GM19238 (cell line): ENCODE results near the gene B3GALT6.
A peak's percentile ranks its signal among the peaks of the same experiment; 100 is the strongest.

Experiments used
- DNase-seq: peaks from one replicate; pipeline ENCODE4 v3.0.0; 2011; ENCODE audit warnings: low spot score; ENCODE audit not compliant: insufficient read length

The B3GALT6 gene

DNA sequence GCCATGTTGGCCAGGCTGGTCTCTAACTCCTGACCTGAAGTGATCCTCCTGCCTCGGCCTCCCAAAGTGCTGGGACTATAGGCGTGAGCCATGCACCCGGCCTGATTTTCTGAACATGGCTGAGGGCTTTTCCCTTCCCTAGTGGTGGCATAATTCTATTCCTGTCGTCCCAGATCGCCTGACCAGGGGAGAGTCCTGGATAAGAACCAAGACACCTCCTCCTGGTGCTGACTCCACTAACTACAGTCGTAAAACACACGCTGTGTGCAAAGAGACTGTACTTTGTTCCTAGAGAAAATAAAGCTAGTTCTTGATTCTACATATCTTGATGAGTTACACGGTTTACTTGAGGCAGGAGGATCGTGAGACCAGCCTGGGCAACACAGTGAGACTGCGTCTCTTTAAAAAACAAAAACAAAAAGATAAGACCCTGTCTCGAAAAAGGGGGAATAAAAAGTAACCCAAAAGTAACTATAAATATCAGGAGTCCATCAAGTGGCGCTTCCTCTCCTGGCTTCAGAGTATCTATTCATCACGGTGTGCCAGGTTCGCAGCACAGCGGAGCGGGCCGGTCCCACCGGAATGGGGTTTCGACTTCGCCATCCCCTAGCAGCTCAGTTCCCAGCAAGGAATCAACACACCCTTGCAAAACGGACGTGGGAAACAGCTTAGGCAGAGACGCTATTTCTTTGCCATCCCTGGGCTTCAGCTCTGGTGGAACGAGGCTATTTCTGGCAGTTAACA is 1.2 kb upstream of the B3GALT6 start:
- no peak for DNase-seq

DNA sequence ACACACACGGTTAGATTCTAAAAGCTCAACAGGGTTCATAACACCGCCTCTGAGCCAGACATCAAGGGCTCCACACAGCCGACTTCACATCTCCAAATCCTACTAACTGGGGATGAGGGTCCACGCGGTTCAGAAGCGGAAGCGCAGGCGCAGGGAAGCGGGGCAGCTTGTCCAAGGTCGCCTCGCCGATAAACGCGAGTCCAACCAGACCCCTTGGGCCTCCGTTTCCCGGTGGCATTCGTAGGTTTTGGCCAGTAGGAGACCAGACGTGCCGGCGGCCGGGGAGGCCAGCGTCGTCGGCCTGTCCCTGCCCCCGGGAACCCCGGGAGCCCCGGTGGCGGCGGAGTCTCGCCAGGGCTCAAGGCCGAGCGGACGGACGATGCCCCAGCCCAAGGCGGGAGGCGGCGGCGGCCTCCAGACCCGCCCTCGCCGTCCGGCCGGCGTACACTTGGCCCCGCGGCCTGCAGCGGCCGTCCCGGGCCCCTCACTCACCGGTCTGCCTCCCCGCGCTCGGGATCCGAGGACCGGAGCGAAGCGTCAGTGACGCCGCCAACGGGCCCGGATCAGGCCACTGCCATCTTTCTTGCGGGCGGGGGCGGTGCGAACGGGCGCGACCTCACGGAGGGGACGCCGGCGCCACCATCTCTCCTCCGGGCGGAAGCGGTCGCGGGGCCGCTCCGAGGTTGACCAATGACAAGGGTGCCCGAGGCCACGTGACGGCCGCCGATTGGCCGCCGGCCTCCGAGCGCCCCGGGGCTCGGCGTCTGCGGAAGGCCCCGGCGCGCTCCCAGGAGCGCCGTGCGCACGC is 433 bp upstream of the B3GALT6 start, which contains the start of gene SDF4:
Gene SDF4, minus strand, starts transcription at position 602 of the 808 bp plus-strand sequence. CDS start 3,229 bp downstream, outside the sequence.
- DNase-seq, result peak; percentile 100

DNA sequence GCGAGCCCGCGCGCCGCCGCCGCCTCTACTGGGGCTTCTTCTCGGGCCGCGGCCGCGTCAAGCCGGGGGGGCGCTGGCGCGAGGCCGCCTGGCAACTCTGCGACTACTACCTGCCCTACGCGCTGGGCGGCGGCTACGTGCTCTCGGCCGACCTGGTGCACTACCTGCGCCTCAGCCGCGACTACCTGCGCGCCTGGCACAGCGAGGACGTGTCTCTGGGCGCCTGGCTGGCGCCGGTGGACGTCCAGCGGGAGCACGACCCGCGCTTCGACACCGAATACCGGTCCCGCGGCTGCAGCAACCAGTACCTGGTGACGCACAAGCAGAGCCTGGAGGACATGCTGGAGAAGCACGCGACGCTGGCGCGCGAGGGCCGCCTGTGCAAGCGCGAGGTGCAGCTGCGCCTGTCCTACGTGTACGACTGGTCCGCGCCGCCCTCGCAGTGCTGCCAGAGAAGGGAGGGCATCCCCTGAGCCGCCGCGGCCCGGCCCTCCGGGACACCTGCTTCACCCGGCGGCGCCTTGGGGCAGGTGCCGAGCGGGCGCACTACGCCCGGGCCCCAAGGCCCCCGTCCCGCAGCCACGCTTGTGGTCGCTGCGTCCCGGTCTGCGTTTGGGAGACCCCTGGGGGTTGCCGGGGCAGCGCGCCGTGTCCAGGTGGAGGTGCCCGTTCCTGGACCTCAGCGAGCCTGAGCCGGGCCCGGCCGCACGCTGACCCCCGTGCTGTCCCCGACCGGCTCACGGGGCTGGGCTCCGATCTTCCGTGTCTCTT is 944 bp downstream of the B3GALT6 start:
- no peak for DNase-seq

DNA sequence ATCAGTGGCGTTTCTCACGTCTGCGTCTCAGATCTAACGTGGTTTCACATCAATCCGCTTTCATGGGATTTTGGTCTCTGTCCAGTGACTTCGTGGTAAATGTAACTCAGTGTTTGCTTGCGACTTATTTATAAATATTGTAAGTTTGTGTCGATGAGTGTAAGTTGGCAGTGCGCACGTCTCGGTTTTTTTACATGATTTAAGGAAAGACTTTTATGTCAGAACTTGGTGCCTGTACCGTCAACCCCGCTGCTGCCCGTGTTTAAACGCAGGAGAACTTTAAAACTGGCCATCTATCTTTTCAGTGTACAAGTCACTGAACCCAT is 1.5 kb downstream of the B3GALT6 start:
- no peak for DNase-seq

DNA sequence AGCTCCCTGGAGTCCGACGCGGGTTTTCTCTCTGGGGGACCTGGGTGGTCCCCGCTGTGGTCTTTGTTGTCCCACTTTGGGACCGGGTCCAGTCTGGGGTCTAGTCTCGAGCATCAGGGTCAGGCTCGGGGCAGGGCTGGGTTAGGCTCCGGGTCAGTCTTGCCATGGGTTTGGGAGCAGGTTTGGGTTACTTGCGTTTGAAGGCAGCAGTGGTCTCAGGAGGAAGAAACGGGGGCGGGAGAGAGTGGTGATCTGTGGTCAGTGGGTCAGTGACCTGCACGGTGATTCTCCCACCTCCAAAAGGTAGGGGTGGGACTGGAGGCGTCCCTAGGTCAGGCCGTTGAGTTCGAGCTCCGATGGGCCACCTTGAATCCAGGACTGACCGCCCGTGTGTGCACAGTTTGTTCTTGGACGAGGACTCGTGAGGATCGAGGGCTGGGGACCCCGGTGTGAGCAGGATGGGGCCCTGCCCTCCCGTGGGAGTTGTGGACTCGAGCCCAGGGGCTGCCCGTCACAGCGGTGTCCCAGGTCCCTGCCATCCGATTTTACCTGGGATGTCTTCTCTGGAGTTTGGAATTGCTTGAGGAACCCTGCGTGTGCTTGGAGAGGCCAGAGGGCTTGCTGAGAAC is 2.3 kb downstream of the B3GALT6 start:
- DNase-seq, result no peak

DNA sequence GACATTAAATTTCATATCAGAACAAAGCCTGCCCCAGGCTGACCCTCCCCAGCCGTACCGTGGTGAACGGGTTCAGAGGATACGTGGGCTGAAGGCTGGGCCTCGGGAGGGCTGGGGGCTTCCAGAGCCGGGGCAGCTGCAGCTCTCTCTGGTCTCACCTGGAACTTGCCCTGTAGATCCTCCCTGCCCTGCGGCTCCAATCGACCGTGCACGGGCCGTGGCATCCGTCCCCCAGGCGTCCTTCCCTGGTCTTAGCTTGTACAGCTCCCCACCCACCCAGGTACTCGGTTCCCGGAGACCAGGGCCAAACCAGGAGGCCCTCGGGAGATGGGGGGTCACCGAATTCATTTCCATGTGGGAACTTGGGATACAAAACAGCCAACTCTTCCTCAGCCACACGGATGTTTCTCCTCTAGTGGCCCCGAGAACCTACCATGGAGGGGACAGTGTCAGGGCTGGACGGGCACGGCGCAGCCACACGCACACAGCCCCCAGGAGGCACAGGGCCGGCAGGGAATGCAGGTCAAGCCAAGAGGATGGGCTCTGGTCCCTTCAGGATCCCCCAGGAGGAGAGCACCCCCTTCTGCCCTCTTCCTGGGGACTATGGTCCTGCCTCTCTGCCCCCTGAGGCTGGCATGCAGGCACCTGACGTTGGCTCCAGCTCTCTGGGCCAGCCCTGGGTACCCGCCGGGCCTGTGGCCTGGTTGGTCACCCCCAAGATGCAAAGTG is 3.1 kb downstream of the B3GALT6 start:
- DNase-seq, result no peak

DNA sequence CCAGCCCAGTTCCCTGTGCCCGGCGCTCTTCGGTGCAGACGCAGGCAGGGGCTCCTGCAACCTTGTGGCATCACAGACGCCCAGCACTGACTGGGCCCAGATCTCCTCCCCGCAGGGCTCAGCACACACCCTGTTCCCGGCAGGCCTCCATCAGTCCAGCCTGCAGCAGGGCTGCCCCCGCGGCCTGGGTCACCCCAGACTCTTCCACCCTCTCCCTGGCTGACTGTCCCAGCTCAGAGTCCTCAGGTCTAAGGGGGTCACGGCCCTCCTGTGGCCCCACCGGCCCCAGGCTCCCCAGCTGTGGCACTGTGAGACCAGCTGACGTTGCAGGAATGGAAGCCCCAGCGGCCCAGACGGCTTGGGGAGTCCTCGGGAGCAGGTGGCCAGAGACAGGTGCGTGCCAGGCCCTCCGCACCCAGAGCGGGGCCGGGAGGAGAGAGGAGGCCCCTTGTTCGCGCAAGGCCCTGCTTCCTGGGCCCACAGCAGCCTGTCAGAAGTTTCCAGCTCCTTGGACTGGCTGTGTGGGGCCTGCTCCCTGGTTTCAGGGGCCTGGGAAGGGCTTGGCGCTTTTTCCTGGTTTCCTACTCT is 4.2 kb downstream of the B3GALT6 start:
- no peak for DNase-seq

DNA sequence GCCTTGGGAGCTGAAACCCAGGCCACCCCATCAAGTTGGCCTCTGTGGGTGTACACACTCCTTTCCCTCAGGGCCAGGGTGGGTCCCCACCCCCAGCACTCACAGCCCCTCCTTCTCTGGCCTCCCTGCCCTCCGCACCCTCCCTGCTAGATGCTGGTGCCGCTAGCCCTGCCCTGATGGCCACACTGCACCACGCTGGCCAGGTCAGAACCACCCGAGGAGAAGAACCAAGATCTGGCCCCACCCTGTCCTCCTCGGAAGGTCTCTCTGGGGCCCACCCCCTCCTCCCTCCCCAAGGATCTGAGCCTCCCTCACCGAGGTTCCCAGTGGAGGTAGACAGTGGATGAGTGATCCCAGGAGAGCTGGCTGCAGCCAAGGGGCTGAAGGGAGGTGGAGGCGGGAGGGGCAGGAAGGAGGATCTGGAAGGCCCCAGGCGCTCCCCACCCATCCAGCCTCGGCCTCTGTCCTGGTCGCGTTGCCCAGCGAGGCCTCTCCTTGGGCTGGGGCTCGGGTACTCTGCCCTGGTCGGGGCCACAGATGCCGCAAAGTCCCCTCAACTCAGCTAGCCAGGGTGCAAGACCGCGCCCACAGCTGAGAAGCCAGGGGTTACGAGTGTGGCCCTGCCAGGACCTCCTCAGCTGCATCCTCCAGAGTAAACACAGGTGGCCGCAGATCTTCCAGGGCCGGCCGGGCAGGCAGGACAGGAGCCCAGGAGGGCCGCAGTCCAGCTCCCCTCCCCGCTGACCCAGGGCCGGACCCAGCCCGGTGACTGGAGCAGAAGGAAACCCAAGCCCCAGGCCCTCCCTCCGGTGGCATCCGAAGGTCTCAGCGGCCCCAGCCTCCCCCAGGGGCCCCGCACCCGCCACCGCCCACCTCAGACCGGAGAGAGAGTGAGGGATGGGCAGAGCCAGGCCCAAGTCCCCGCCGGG is 5.2 kb downstream of the B3GALT6 start:
- no peak for DNase-seq

DNA sequence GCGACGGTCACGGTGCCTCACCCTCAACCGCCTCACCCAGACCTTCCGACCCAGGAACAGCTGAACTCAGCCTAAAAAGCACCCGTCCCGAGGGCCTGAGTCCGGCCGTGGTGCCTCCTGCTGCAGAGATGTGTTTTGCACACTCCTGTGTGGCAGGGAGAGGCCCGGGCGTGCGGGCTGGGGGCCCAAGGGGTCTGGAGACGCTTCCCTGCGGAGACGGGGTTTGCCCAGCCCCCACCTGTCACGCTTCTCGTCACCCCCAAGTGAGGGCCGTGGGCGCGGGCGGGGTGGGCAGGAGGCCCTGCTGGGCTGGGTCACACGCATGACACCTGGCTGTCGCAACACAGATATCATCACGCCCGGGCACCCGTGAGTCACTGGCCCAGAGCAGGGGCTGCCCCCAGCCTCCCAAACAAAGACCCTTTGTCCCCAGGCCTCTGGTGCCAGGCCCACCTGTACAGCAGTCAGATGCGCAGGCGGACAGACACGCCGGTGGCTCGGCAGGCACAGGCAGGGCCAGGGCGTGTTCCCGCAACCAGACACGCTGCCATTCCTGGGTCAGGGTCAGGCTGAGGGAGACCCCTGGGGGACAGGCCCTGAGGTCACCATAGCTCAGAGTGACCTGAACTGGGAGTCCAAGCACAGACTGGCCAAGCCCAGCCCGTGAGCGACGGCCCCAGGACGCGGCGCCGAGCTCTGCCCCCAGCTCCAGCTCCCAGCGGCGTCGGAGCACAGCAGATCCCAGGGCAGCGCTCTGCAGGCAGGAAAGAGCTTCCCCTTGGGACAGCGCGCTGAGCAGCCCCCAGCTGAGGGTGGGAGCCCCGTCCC is 6.1 kb downstream of the B3GALT6 start:
- DNase-seq, result no peak

DNA sequence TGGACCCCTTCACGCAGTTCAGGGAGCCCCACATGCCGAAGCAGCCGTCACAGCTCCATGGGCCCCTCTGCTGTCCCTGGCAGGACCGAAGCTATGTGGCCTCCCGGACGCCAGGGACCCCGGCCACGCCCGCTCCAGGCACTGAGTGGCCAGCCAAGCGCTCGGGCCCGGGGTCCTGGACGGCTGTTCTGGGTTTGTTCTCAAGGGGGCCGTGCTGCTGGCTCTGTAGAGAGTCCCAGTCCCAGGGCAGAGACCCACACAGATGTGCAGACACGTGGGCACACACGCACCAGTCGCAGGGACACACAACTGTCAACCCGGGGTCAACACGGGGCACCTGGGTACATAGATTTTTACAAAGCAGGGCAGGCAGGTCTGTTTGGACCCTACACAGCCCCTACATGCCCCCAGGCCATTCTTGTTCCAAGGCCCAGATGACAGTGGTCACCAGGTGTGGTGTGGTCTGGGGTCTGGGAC is 6.7 kb downstream of the B3GALT6 start:
- DNase-seq, result no peak

DNA sequence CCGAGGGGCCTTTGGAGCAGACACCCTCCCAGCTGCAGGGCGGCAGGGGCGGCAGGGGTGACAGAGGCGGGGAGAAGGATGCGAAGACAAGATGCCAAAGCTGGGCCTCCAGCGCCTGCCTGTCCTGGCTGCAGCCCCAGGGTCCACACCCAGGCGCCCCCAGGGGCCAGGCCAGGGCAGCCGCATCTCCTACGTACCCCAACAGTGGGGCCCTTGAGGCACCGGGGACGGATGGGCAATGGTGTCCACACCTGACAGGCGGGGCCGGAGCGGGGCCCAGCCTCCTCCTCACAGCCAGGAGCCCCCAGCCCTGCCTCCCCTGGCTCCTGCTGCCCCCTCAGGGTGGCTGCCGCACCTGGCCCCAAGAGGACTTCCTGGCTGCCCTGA is 7.2 kb downstream of the B3GALT6 start:
- DNase-seq, result no peak

DNA sequence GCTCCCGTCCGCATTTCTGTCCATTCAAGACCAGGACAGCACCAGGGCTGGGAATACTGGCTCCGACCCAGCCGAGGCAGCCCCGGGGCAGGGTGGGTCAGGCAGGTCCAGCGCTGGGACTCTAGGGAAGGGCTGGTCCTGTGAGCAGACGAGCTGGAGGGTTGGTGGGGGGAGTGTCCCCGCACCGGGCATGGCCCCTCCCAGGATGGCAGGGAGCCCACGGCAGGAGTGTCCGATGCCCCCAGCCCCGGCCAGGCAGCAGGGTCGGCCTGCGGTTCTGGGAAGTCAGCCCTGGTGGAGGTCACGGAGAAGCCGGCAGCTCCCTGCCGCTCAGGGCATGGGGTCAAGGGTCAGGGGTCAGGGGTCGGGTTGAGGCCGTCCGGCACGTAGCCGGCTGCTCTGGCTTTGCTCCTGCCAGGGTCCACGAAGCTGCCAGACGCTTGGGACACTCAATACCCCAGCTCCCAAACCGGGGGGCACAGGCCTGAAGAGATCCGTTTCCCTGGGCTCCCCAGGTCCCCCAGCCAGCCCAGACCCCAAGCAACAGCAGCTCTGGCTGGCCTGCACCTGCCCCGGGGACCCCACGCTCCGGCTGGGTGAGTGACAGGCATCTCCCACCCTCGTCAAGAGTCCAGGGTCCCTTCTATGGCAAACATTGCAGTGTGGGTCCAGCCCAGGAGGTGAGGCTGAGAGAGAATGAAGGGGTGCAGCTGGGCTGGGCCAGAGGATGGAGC is 7.7 kb downstream of the B3GALT6 start:
- DNase-seq, result no peak

DNA sequence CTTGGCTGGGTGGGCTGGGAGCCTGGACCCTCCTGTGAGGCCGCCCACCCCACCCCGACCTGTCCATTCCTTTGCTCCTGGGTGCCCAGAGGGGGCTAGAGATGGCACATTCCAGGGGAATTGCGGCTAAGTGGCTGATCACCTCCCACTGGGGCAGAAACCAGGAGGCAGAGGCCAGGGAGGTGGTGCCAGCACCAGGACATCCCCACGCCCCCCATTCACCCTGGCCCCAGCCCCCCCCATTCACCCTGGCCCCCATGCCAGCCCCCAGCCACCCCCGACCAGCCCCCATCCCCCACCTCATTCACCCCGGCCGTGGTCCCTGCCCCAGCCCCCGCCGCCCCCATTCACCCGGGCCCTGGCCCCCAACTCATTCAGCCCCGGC is 8.3 kb downstream of the B3GALT6 start:
- no peak for DNase-seq

DNA sequence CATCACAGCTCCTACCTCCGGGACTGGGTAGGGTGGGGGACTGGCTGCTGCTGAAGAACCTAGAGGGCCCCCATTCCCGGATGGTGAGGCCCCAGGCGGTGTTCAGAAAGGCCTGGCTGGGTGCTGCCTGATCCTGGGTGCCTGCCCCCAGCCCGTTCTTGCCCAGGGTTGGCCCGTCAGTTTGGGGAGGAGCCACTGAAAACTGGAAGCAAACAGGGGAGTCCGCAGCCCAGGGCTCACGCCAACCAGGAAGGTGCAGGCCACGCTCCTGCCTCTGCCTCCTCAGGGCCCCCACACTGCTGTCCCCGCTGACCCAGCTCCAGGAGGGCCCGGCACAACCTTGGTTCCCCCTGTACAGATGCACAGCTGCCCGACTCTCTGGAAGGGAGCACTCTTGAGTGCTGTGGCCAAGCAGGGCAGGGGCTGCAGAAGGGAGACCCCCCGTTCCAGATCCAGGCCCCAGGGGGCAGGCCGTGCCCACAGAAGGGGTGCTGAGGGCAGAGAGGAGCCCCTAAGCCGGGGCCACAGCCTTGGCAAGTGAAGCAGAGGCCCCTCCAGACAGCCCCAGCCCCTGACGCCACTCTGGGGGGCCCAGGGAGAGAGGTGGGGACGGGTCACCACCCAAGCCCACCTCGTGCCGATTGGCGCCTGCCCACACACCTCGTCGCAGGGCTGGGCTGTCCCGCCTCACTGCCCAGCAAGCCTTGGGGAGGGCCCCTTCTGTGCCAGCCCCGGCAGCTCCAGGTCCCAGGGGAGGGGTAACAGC is 9.0 kb downstream of the B3GALT6 start:
- DNase-seq, result no peak

DNA sequence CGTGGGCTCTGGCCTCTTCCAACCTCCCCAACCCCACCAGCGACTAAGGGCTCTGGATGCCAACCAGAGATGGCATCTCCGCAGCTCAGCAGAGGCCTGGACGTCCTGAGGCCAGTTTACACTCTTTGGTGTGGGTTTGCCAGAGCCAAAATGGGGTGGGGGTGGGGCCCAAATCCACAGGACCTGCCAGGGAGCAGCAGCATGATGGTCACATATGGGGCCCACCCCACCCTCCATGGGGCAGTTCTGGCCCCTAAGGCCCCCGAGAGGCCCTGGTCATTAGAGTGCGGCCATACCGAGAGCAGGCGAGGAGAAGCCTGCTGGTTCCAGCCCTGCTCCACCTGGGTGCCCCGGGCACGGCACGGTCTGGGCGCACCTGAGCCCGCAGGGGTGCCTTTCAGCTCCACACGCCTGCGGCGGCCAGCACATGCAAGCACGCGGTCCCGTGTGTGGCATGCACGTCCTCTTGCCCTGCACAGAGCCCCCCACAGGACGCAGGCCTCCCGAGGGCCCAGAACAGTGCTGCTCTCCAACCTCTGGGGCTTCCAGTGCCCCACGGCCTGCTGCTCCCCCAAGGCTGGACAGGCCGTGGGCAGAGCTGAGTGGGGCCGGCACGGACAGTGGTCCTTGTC is 9.7 kb downstream of the B3GALT6 start:
- no peak for DNase-seq

DNA sequence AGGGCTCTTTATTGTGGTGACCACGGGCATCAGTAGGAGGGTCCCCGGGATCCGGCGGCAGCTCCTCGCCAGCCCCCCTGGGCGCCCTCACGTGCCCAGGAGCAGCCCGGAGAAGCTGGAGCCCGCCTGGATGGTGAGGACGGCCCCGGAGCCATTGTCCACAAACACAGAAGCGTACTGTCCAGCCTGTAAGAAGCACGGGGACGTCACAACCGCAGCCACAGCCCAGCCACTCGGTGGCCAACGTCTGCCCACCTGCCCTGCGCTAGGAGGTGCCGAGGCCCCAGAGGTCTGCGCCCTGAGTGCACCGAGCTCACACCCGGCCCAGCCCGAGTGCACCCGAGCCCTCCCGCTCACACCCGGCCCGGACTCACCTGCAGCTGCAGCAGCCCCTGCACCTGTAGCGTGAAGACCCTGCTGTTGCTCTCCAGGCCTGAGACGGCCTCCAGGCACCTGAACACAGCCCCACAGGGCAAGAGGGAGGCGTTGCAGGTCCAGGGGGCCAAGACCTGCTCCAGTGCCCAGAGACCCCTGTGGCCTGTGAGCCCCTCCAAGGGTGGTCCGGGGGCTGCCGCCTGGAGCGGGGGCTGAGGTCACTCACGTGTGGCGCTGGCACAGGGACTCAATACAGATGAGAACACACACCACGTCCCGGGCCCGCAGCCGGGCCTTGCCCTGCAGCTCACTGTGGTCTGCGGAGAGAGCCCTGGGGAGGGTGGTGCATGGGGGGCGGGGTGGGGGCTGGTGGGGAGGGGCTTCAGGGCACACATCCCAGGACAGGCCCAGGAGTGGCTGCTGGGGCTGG is 10.6 kb downstream of the B3GALT6 start:
- no peak for DNase-seq
